ENCODE measurements around the gene CIC. TPM values are rescaled to one million over a fixed set of nuclear protein-coding genes. Genes with fewer than 3 reads are reported as not detected.

The CIC gene
- total and polyA plus RNA-seq, 2 of the 13 experiments (the other 11 are each of a cell fraction or from before 2014, with no cell fraction given), result 5.9 to 8.0 TPM

GRCh38 chr19:42313096-42313839 lies 44.2 kb downstream of the CIC start, which contains the start of gene TMEM145 (continued):
- no peak for TF ChIP-seq CEBPZ (IDR thresholded peaks at IDR 0.05; ENCODE audit: low read length)
- no peak for TF ChIP-seq NCOA5 (CRISPR knock-in tag; IDR thresholded peaks at IDR 0.05)
- TF ChIP-seq ZBTB43 (CRISPR knock-in tag; conservative IDR thresholded peaks at IDR 0.05), result no peak
- no peak for TF ChIP-seq MAFG (CRISPR knock-in tag; IDR thresholded peaks at IDR 0.05)
- no peak for TF ChIP-seq ZNF512B (CRISPR knock-in tag; IDR thresholded peaks at IDR 0.05; ENCODE audit: borderline replicate concordance)
- TF ChIP-seq ZFP91 (CRISPR knock-in tag; IDR thresholded peaks at IDR 0.05; ENCODE audit: borderline replicate concordance), result peak; percentile 99
- peak; percentile 77; the same call in 1 of the 2 replicates for TF ChIP-seq ARID2 (CRISPR knock-in tag; IDR thresholded peaks at IDR 0.05; ENCODE audit: borderline replicate concordance)
- TF ChIP-seq HDAC1 (CRISPR knock-in tag; IDR thresholded peaks at IDR 0.05), result peak; percentile 32; the same call in 1 of the 2 replicates
- peak in 1 of 2 experiments; percentile 50; a peak in 2 of 4 replicates for TF ChIP-seq HMGXB4 (CRISPR knock-in tag; IDR thresholded peaks at IDR 0.05; ENCODE audit: borderline replicate concordance in 1 of 2, low read depth in 1 of 2)
- TF ChIP-seq PHF21A (CRISPR knock-in tag; IDR thresholded peaks at IDR 0.05), result no peak
- no peak for TF ChIP-seq SATB2 (CRISPR knock-in tag; IDR thresholded peaks at IDR 0.05)
- TF ChIP-seq ATF3 (CRISPR knock-in tag; IDR thresholded peaks at IDR 0.05), result no peak
- TF ChIP-seq MXD1 (CRISPR knock-in tag; IDR thresholded peaks at IDR 0.05), result no peak
- peak; percentile 71 for TF ChIP-seq YY1 (IDR thresholded peaks at IDR 0.05; ENCODE audit: insufficient read depth, insufficient replicate concordance, low read depth, low read length)
- peak; percentile 36; the same call in 1 of the 2 replicates for TF ChIP-seq SALL1 (CRISPR knock-in tag; IDR thresholded peaks at IDR 0.05)
